NCI-H187 treated with DMSO at 0.1 percent for 48 hours (cell line): Measurements from ENCODE around the gene IL9R.
"Not testable (repeated sequence)": the region's sequence is repeated elsewhere in the genome, so short reads cannot be mapped to it uniquely, and the experiment has no call there.

Experiments used
- DNase-seq: peaks from one replicate; lab custom pipeline; 2025; lab: John Stamatoyannopoulos, UW

Gene IL9R

DNA sequence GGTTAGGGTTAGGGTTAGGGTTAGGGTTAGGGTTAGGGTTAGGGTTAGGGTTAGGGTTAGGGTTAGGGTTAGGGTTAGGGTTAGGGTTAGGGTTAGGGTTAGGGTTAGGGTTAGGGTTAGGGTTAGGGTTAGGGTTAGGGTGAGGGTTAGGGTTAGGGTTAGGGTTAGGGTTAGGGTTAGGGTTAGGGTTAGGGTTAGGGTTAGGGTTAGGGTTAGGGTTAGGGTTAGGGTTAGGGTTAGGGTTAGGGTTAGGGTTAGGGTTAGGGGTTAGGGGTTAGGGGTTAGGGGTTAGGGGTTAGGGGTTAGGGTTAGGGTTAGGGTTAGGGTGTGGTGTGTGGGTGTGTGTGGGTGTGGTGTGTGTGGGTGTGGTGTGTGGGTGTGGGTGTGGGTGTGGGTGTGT, 33.0 kb downstream of the IL9R start:
- DNase-seq, result not testable (repeated sequence)
